Aortic smooth muscle cell (primary cell): ENCODE measurements around the gene RFX2. TPM values are rescaled to one million over a fixed set of nuclear protein-coding genes. Genes with fewer than 3 reads are reported as not detected.

Experiments
- total RNA-seq: library from RNA; depleted of rRNA; stranded (reverse); fragments of >200 nt; gene quantifications from 2 replicates; pipeline ENCODE4 v1.2.3, GENCODE V29; 2014

RFX2 gene
- 4.9 and 6.1 TPM in 2 replicates for total RNA-seq

GRCh38 chr19:6110360-6110977, at the start of gene RFX2:
Gene RFX2, minus strand, starts transcription at chr19:6110500. Its CDS starts 63,004 bp downstream, at chr19:6047496.

GRCh38 chr19:5977785-5978605, 132.3 kb downstream of the RFX2 start, which contains the start of gene RANBP3:
Gene RANBP3, minus strand, starts transcription at chr19:5978140. Its CDS starts 58 bp downstream, at chr19:5978082.

Other genes with a start within 250 kb of the RFX2 start
- gene FUT5, start 240.0 kb downstream of the RFX2 start, total RNA-seq, result not detected in 2 replicates
- gene NDUFA11, start 206.7 kb downstream of the RFX2 start, total RNA-seq, result 216 and 293 TPM in 2 replicates
- gene VMAC, start 205.6 kb downstream of the RFX2 start, total RNA-seq, result 5.5 and 6.7 TPM in 2 replicates
- 18.1 and 21.3 TPM in 2 replicates for gene CAPS, start 196.2 kb downstream of the RFX2 start, total RNA-seq
- 32.5 and 36.2 TPM in 2 replicates for gene RANBP3, start 132.4 kb downstream of the RFX2 start, total RNA-seq
- not detected in 2 replicates for gene ACSBG2, start 25.2 kb upstream of the RFX2 start, total RNA-seq
- 3.8 and 5.7 TPM in 2 replicates for gene MLLT1, start 169.5 kb upstream of the RFX2 start, total RNA-seq
- not detected in 2 replicates for gene ACER1, start 223.1 kb upstream of the RFX2 start, total RNA-seq